Measurements from ENCODE around the gene GCM1. TPM values are rescaled to one million over a fixed set of nuclear protein-coding genes. Genes with fewer than 3 reads are reported as not detected.

The GCM1 gene
- total RNA-seq, 2 experiments from 2014 or later = 0.11 TPM

DNA sequence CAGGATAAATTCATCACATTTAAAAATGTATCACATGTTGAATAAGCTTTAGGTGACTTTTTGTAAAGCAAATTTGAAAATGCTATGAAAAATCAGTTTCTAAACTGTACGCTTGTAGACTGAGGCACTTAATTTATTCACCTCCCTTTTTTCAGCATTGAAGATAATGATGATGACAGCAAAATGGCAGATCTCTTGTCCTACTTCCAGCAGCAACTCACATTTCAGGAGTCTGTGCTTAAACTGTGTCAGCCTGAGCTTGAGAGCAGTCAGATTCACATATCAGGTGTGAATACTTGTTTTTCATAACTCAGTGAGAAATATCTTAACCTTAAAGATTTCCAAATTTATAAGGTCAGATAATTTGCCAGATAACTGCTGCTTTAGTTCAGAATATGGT, 67.8 kb downstream of the GCM1 start:
- Mint-ChIP-seq H3K36me3 (peaks cover 9% of the 10 kb centered on the region), H3K4me3 (no peak overlapping the region), H3K9me3 (no peaks in the 10 kb centered on the region), H3K27ac (no peak overlapping the region), H3K4me1 (no peaks in the 10 kb centered on the region), H3K27me3 (no peaks in the 10 kb centered on the region)
- ATAC-seq (ENCODE audit: low read depth) (no peak), DNase-seq (no peak)
- POLR2A ChIA-PET = interaction anchor here (2.4 kb wide), 1 partner anchor 15 kb away, joined by 6 read pairs; the partner anchor contains the start of gene FBXO9

Other genes starting within 250 kb of the GCM1 start
- not detected for gene GSTA3, start 239.1 kb downstream of the GCM1 start, total RNA-seq
- gene GSTA4, start 153.6 kb downstream of the GCM1 start, total RNA-seq = 1 to 10 TPM; 3.1 to 4.1 TPM
- 1 to 10 TPM; 6.9 to 7.0 TPM for gene CILK1, start 87.0 kb downstream of the GCM1 start, total RNA-seq
- gene FBXO9, start 83.4 kb downstream of the GCM1 start, total RNA-seq = 10 to 100 TPM; 70.3 to 74.7 TPM
- gene ELOVL5, start 200.1 kb upstream of the GCM1 start, total RNA-seq = 100 to 1,000 TPM; 101 to 110 TPM